ENCODE data around the gene ADIRF.

The ADIRF gene

DNA sequence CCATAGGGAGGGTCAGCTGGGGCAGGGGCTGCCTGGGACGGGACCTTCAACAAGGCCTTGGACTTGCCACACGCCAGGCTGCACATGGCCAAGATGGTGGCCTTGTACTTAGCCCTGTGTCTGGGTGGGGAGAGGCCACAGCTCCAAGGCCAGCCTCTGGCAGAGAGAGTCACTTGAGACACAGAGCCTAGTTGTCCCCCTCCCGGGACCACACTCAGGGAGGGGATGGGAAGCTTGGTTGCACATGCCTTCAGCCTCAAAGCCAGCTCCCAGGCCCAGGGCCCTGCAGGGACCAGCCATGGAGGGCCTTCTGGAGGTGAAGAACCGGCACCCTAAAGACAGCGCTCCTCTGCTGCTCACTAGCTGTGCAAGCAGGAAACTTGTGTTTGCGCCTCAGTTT, 27.6 kb upstream of the ADIRF start:
- H3K9ac ChIP-seq (ENCODE audit: low read length), result no peak overlapping the region
- no peaks in the 10 kb centered on the region for H3K36me3 ChIP-seq (ENCODE audit: control insufficient read depth, insufficient read depth, low read length)
- no peak overlapping the region for H3K4me3 ChIP-seq (ENCODE audit: low read depth, low read length)
- no peaks in the 10 kb centered on the region for H3K27me3 ChIP-seq (ENCODE audit: control insufficient read depth, insufficient read depth, low read length)
- H3K27ac ChIP-seq (ENCODE audit: low read depth, low read length), result no peak overlapping the region
- H3K4me1 ChIP-seq (ENCODE audit: control insufficient read depth, insufficient read depth, low read length), result peaks cover 6% of the 10 kb centered on the region
- no peaks in the 10 kb centered on the region for H3K9me3 ChIP-seq (ENCODE audit: control insufficient read depth, insufficient read depth, low read depth, low read length)

DNA sequence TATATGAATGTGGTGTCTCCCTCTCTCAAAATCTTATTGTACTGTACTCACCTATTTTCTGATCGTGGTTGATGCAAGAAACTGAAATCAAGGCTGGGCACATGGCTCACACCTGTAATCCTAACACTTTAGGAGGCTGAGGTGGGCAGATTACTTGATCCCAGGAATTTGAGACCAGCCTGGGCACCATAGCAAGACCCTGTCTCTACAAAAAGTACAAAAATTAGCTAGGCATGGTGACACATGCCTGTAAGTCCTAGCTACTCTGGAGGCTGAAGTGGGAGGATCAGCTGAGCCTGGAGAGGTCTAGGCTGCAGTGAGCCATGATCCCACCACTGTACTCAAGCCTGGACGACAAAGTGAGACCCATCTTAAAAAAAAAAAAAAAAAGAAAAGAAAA, 26.9 kb upstream of the ADIRF start:
- no peaks in the 10 kb centered on the region for H3K9me3 ChIP-seq (ENCODE audit: control insufficient read depth, insufficient read depth, low read depth, low read length)
- H3K36me3 ChIP-seq (ENCODE audit: control insufficient read depth, insufficient read depth, low read length), result no peaks in the 10 kb centered on the region
- H3K4me3 ChIP-seq (ENCODE audit: low read depth, low read length), result no peak overlapping the region
- H3K9ac ChIP-seq (ENCODE audit: low read length), result no peak overlapping the region
- peaks cover 11% of the 10 kb centered on the region for H3K4me1 ChIP-seq (ENCODE audit: control insufficient read depth, insufficient read depth, low read length)
- no peaks in the 10 kb centered on the region for H3K27me3 ChIP-seq (ENCODE audit: control insufficient read depth, insufficient read depth, low read length)
- H3K27ac ChIP-seq (ENCODE audit: low read depth, low read length), result no peak overlapping the region

DNA sequence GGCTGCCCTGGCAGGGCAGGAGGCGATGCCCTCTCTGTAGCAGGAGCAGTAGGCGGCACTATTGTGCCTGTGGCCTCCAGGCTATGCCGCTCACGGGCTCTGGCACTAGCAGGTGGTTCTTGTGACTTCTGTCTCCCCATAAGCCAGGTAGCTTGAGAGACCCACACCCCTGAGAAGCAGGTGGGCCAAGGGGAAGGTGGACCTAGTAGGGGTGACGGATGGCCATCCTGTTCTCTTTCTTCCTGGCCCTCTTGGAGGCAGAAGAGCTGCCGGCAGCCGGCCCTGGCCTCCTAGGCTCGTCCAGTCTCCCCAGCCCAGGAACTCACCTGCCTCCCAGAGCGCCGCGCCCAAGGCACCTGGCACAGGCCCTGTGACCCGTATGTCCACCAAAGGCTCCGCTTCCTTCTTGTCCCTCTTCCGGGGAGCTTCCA, 26.3 kb upstream of the ADIRF start:
- H3K27ac ChIP-seq (ENCODE audit: low read depth, low read length), result no peak overlapping the region
- no peaks in the 10 kb centered on the region for H3K27me3 ChIP-seq (ENCODE audit: control insufficient read depth, insufficient read depth, low read length)
- H3K36me3 ChIP-seq (ENCODE audit: control insufficient read depth, insufficient read depth, low read length), result no peaks in the 10 kb centered on the region
- H3K4me1 ChIP-seq (ENCODE audit: control insufficient read depth, insufficient read depth, low read length), result peaks cover 11% of the 10 kb centered on the region
- H3K9me3 ChIP-seq (ENCODE audit: control insufficient read depth, insufficient read depth, low read depth, low read length), result no peaks in the 10 kb centered on the region
- H3K4me3 ChIP-seq (ENCODE audit: low read depth, low read length), result no peak overlapping the region
- H3K9ac ChIP-seq (ENCODE audit: low read length), result no peak overlapping the region

GRCh38 chr10:86942441-86943315, 25.6 kb upstream of the ADIRF start:
- Histone ChIP-seq H3K4me1 (ENCODE audit: control insufficient read depth, insufficient read depth, low read length) (peaks cover 11% of the 10 kb centered on the region), H3K9me3 (ENCODE audit: control insufficient read depth, insufficient read depth, low read depth, low read length) (no peaks in the 10 kb centered on the region), H3K27me3 (ENCODE audit: control insufficient read depth, insufficient read depth, low read length) (no peaks in the 10 kb centered on the region), H3K36me3 (ENCODE audit: control insufficient read depth, insufficient read depth, low read length) (no peaks in the 10 kb centered on the region), H3K27ac (ENCODE audit: low read depth, low read length) (no peak overlapping the region), H3K9ac (ENCODE audit: low read length) (no peak overlapping the region), H3K4me3 (ENCODE audit: low read depth, low read length) (no peak overlapping the region)

- H3K36me3 ChIP-seq (ENCODE audit: control insufficient read depth, insufficient read depth, low read length), result no peaks in the 10 kb centered on the region
- no peak overlapping the region for H3K9ac ChIP-seq (ENCODE audit: low read length)
- H3K27ac ChIP-seq (ENCODE audit: low read depth, low read length), result no peak overlapping the region
- no peaks in the 10 kb centered on the region for H3K9me3 ChIP-seq (ENCODE audit: control insufficient read depth, insufficient read depth, low read depth, low read length)
- no peaks in the 10 kb centered on the region for H3K27me3 ChIP-seq (ENCODE audit: control insufficient read depth, insufficient read depth, low read length)
- no peak overlapping the region for H3K4me3 ChIP-seq (ENCODE audit: low read depth, low read length)
- H3K4me1 ChIP-seq (ENCODE audit: control insufficient read depth, insufficient read depth, low read length), result peaks cover 11% of the 10 kb centered on the region
Observed at GRCh38 chr10:86943316-86944030, 24.8 kb upstream of the ADIRF start.

- Histone ChIP-seq H3K27me3 (ENCODE audit: control insufficient read depth, insufficient read depth, low read length) (no peaks in the 10 kb centered on the region), H3K4me1 (ENCODE audit: control insufficient read depth, insufficient read depth, low read length) (peaks cover 11% of the 10 kb centered on the region), H3K27ac (ENCODE audit: low read depth, low read length) (no peak overlapping the region), H3K9ac (ENCODE audit: low read length) (no peak overlapping the region), H3K9me3 (ENCODE audit: control insufficient read depth, insufficient read depth, low read depth, low read length) (no peaks in the 10 kb centered on the region), H3K4me3 (ENCODE audit: low read depth, low read length) (no peak overlapping the region), H3K36me3 (ENCODE audit: control insufficient read depth, insufficient read depth, low read length) (no peaks in the 10 kb centered on the region)
Observed at GRCh38 chr10:86944031-86944419, 24.3 kb upstream of the ADIRF start.

- Histone ChIP-seq H3K4me1 (ENCODE audit: control insufficient read depth, insufficient read depth, low read length) (peaks cover 11% of the 10 kb centered on the region), H3K4me3 (ENCODE audit: low read depth, low read length) (no peak overlapping the region)
Observed at GRCh38 chr10:86944471-86944870, 23.8 kb upstream of the ADIRF start.

GRCh38 chr10:86944907-86945306, 23.4 kb upstream of the ADIRF start:
- Histone ChIP-seq H3K27me3 (ENCODE audit: control insufficient read depth, insufficient read depth, low read length) (no peaks in the 10 kb centered on the region), H3K4me1 (ENCODE audit: control insufficient read depth, insufficient read depth, low read length) (peaks cover 9% of the 10 kb centered on the region), H3K4me3 (ENCODE audit: low read depth, low read length) (no peak overlapping the region), H3K9ac (ENCODE audit: low read length) (no peak overlapping the region), H3K36me3 (ENCODE audit: control insufficient read depth, insufficient read depth, low read length) (no peaks in the 10 kb centered on the region), H3K9me3 (ENCODE audit: control insufficient read depth, insufficient read depth, low read depth, low read length) (no peaks in the 10 kb centered on the region), H3K27ac (ENCODE audit: low read depth, low read length) (no peak overlapping the region)

More at GRCh38 chr10:86944471-86944870, 23.8 kb upstream of the ADIRF start:
- Histone ChIP-seq H3K9me3 (ENCODE audit: control insufficient read depth, insufficient read depth, low read depth, low read length) (no peaks in the 10 kb centered on the region), H3K27ac (ENCODE audit: low read depth, low read length) (no peak overlapping the region), H3K36me3 (ENCODE audit: control insufficient read depth, insufficient read depth, low read length) (no peaks in the 10 kb centered on the region), H3K27me3 (ENCODE audit: control insufficient read depth, insufficient read depth, low read length) (no peaks in the 10 kb centered on the region), H3K9ac (ENCODE audit: low read length) (no peak overlapping the region)

DNA sequence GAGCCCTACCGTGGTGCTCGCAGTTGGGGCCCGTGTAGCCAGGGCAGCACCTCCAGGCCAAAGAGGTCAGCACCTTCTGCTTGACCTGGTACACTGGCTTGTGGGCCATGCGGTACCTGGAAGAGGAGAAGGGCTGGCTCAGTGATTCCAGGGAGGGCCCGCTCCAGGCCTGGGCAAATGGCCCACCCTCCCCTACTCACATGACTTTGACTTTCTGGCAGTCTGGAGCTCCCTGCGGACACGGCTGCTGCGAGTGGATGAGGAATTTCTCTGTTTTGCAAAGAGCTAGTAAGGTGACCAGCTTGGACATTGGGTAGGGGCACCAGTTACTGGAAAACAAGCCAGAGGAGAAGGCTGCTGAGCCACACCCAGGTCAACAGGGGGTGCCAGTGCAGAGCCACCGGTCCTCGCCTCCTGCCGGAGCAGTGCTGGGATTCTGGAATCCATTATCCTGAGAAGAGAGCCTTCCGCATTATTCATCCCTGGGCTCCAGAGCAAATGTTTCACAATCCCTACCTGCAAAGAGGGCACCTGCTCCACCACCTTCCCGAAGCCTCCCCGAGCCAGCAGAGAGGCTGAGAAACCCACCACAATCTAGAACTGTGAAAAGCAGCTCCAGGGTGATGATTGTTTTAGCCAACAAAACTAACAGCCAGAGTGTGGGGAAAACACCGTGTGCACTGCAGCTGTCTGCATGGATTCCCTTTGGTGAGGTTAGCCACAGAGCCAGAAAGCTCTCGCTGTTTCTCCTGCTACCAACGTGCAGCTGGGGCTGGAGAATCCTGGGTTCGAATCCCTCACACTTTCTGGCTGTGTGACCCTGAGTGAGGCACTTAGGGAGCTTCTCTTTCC, 22.7 kb upstream of the ADIRF start:
- H3K4me3 ChIP-seq (ENCODE audit: low read depth, low read length), result no peak overlapping the region
- H3K9me3 ChIP-seq (ENCODE audit: control insufficient read depth, insufficient read depth, low read depth, low read length), result peaks cover 2% of the 10 kb centered on the region; the same call in 1 of the 2 replicates
- H3K9ac ChIP-seq (ENCODE audit: low read length), result no peak overlapping the region
- no peaks in the 10 kb centered on the region for H3K36me3 ChIP-seq (ENCODE audit: control insufficient read depth, insufficient read depth, low read length)
- no peaks in the 10 kb centered on the region for H3K27me3 ChIP-seq (ENCODE audit: control insufficient read depth, insufficient read depth, low read length)
- H3K4me1 ChIP-seq (ENCODE audit: control insufficient read depth, insufficient read depth, low read length), result peaks cover 9% of the 10 kb centered on the region
- no peak overlapping the region for H3K27ac ChIP-seq (ENCODE audit: low read depth, low read length)

- H3K36me3 ChIP-seq (ENCODE audit: control insufficient read depth, insufficient read depth, low read length), result no peaks in the 10 kb centered on the region
- peaks cover 9% of the 10 kb centered on the region for H3K4me1 ChIP-seq (ENCODE audit: control insufficient read depth, insufficient read depth, low read length)
- H3K9me3 ChIP-seq (ENCODE audit: control insufficient read depth, insufficient read depth, low read depth, low read length), result peaks cover 8% of the 10 kb centered on the region; the same call in 1 of the 2 replicates
- H3K27ac ChIP-seq (ENCODE audit: low read depth, low read length), result no peak overlapping the region
- no peaks in the 10 kb centered on the region for H3K27me3 ChIP-seq (ENCODE audit: control insufficient read depth, insufficient read depth, low read length)
- H3K9ac ChIP-seq (ENCODE audit: low read length), result no peak overlapping the region
- H3K4me3 ChIP-seq (ENCODE audit: low read depth, low read length), result no peak overlapping the region
Observed at GRCh38 chr10:86946213-86947155, 21.8 kb upstream of the ADIRF start.

All from HUES6 (cell line).